AG08395 (cell line): ENCODE data around the gene BRAP.
"Not testable (repeated sequence)": the region's sequence is repeated elsewhere in the genome, so short reads cannot be mapped to it uniquely, and the experiment has no call there.

Experiments
- DNase-seq: peaks from one replicate; pipeline ENCODE4 v3.0.0; 2012; ENCODE audit warnings: mixed read lengths, low spot score

Gene BRAP

GRCh38 chr12:111673503-111673902 lies 12.3 kb downstream of the BRAP start:
- peak; percentile 30 for DNase-seq

GRCh38 chr12:111672822-111673381 lies 12.9 kb downstream of the BRAP start:
- DNase-seq = no peak

GRCh38 chr12:111664961-111665865 lies 20.5 kb downstream of the BRAP start:
- no peak for DNase-seq

GRCh38 chr12:111664499-111664898 lies 21.3 kb downstream of the BRAP start:
- no peak for DNase-seq

- DNase-seq = no peak
Observed at GRCh38 chr12:111656016-111656415, 29.7 kb downstream of the BRAP start.

- DNase-seq = no peak
Observed at GRCh38 chr12:111655356-111655755, 30.4 kb downstream of the BRAP start.

- DNase-seq = no peak
Observed at GRCh38 chr12:111653596-111653995, 32.2 kb downstream of the BRAP start.

- DNase-seq = not testable (repeated sequence)
Observed at GRCh38 chr12:111652530-111652929, 33.2 kb downstream of the BRAP start.

GRCh38 chr12:111650912-111651311 lies 34.8 kb downstream of the BRAP start:
- no peak for DNase-seq

GRCh38 chr12:111645433-111645832 lies 40.3 kb downstream of the BRAP start:
- DNase-seq = no peak

GRCh38 chr12:111643427-111643826 lies 42.3 kb downstream of the BRAP start:
- DNase-seq = no peak

- no peak for DNase-seq
Observed at GRCh38 chr12:111642681-111643426, 42.9 kb downstream of the BRAP start.

GRCh38 chr12:111640506-111640905 lies 45.2 kb downstream of the BRAP start:
- no peak for DNase-seq

GRCh38 chr12:111638556-111638955 lies 47.2 kb downstream of the BRAP start:
- no peak for DNase-seq

GRCh38 chr12:111636209-111636945 lies 49.4 kb downstream of the BRAP start:
- DNase-seq = peak; percentile 90

- no peak for DNase-seq
Observed at GRCh38 chr12:111635524-111635923, 50.2 kb downstream of the BRAP start.

- no peak for DNase-seq
Observed at GRCh38 chr12:111628505-111629260, 57.1 kb downstream of the BRAP start.

- DNase-seq = no peak
Observed at GRCh38 chr12:111626230-111626629, 59.5 kb downstream of the BRAP start.

- no peak for DNase-seq
Observed at GRCh38 chr12:111624540-111624939, 61.2 kb downstream of the BRAP start.

GRCh38 chr12:111617841-111618240 lies 67.9 kb downstream of the BRAP start:
- not testable (repeated sequence) for DNase-seq

GRCh38 chr12:111616177-111616623 lies 69.6 kb downstream of the BRAP start:
- DNase-seq = peak; percentile 29
